Central memory CD4-positive, alpha-beta T cell (primary cell): ENCODE data around the gene NHERF1.
A peak's percentile ranks its signal among the peaks of the same experiment; 100 is the strongest.

Source experiments
- DNase-seq: peaks from one replicate; pipeline ENCODE4 v3.0.0; 2022

NHERF1 gene

GRCh38 chr17:74769856-74770497, 21.5 kb downstream of the NHERF1 start:
- DNase-seq: no peak

- peak; percentile 76 for DNase-seq
Observed at GRCh38 chr17:74770498-74771318, 22.3 kb downstream of the NHERF1 start.

GRCh38 chr17:74771319-74771914, 23.0 kb downstream of the NHERF1 start:
- no peak for DNase-seq

GRCh38 chr17:74772053-74772452, 23.6 kb downstream of the NHERF1 start:
- DNase-seq: no peak

GRCh38 chr17:74773414-74773813, 25.0 kb downstream of the NHERF1 start:
- no peak for DNase-seq

DNA sequence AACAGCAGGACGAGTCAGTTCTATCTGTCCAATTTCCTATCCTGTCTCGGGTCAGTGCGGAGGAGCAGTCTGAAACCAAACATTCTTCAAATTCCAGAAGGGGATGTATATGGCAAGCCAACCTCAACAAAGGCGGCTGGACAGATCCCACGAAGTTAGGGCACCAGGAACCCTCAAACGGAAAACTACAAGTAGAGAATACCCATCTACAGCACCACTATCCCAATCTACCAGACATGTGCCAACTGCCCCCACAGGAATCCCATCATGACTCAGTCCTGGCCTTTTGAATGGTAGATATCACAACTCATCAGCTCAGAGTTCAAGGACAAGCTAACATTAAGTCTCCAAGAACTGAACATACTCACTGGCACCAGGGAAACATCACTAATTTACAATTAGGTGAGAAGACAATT, 25.5 kb downstream of the NHERF1 start:
- DNase-seq: no peak

- no peak for DNase-seq
Observed at GRCh38 chr17:74775409-74776043, 27.1 kb downstream of the NHERF1 start.

DNA sequence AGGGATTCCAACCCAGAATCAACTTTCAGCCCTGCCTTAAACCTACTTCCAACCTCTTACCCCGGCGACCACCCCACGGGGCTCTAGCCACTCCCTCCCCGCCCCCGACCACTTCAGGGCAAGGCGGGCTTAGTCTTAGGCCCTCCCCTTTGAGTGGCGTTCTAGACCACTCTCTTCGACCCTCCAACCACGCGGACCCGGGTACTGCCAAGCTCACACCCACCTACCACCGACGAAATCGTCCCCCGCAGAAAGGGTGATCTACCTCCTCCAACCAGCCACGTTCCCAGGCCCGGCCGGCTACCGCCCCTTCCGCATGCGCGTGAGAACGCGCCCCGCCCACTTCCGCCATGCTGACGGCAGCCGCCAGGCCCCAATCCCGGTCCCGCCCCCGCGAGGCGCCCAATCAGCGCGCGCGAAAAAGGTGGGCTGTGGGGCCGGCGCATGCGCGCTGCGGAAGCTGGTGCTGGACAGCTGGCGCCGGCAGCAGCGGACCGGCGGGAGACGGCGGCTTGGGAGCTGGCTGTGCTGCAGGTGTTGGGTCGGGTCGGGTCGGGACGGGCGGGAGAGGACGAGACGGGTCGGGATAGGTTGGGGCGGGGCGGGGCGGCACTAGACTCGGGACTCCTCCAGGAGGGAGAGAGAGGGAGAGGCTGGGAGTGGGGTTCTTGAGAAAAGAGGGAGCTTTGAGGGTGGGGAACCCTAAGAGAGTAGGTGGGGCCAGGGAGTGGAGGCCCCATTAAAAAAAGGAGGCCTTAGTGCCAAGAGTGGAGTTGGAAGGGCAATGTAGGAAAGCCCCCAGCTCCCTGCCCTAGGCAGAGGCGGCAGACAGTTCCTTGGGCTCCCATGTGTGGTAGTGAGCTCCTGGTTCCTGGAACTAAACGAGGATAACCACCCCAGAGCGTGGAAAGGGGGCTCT, 27.9 kb downstream of the NHERF1 start, which contains the start of gene NAT9:
TSS of gene NAT9 (minus strand) at position 302 of the 919 bp plus-strand sequence. CDS start 647 bp downstream, outside the sequence.
- DNase-seq: peak; percentile 97

DNA sequence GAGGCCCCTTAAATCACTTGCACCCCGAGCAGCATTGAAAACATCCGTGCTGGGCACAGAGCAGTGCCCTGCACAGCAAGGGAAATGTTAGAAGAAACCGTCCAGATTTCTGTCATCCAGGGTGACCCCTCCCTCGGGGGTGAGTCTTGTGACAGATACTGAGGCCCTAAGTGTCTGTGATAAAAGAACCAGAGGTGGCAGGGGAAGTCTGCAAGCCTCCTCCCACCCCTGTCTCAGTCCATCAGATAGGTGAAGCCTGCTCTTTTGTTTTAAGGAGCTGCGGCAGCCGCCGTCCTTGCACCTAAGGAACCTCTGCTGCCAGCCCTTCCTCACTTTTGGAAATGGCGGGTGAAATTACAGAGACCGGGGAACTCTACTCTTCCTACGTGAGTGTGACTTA, 28.6 kb downstream of the NHERF1 start:
- DNase-seq: no peak

DNA sequence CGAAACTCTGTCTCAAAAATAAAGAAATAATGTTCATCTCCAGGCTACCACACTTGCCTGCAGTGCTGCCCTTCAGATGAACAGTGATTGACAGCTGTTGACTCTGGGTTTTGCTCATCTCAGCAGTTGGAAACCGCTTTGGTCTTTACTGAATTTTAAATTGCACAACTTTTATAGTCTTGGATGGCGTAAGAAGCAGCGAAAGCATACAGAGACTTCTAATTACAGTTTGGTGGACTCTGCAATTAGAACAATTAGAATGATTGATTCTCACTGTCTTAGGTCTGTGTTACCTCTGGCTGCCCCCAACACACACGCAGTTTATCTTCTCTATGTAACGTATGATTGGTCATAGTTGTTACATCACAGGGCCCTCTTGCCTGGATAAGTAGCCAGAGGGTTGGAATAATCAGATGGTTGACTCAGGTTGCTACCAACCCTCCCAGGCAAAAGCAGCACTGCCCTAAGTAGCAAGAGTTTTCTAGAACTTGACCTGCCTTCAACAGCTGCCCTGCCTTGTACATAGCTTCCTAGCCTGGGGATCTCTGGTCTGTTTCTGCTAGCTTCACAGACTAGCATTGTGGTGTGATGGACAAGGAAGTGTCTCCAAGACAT, 29.6 kb downstream of the NHERF1 start:
- DNase-seq: no peak

DNA sequence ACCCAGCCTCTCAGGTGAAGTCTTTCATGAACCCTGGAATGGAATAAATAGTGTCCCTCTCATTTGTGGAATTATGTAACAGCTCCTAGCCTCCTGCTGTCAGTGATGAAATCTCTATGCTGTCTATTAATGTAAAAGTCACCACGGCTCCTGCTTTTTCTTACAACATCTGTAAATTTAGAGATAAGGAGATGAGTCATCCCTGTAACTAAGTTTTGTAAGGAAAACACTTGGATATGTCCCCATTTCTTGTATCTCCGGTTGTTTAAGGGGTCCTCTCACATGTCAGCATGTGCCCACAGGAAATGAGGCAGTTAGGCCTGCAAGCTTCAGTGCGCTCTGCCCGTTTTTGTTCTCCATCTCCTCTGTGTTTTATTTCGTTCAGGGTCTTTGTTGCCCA, 30.5 kb downstream of the NHERF1 start:
- no peak for DNase-seq

GRCh38 chr17:74779501-74779900, 31.1 kb downstream of the NHERF1 start:
- DNase-seq: no peak

- peak; percentile 85 for DNase-seq
Observed at GRCh38 chr17:74779948-74780400, 31.5 kb downstream of the NHERF1 start.

- DNase-seq: no peak
Observed at GRCh38 chr17:74780443-74781238, 32.2 kb downstream of the NHERF1 start.

- no peak for DNase-seq
Observed at GRCh38 chr17:74782571-74782970, 34.1 kb downstream of the NHERF1 start.

- DNase-seq: no peak
Observed at GRCh38 chr17:74784125-74784810, 35.8 kb downstream of the NHERF1 start.

DNA sequence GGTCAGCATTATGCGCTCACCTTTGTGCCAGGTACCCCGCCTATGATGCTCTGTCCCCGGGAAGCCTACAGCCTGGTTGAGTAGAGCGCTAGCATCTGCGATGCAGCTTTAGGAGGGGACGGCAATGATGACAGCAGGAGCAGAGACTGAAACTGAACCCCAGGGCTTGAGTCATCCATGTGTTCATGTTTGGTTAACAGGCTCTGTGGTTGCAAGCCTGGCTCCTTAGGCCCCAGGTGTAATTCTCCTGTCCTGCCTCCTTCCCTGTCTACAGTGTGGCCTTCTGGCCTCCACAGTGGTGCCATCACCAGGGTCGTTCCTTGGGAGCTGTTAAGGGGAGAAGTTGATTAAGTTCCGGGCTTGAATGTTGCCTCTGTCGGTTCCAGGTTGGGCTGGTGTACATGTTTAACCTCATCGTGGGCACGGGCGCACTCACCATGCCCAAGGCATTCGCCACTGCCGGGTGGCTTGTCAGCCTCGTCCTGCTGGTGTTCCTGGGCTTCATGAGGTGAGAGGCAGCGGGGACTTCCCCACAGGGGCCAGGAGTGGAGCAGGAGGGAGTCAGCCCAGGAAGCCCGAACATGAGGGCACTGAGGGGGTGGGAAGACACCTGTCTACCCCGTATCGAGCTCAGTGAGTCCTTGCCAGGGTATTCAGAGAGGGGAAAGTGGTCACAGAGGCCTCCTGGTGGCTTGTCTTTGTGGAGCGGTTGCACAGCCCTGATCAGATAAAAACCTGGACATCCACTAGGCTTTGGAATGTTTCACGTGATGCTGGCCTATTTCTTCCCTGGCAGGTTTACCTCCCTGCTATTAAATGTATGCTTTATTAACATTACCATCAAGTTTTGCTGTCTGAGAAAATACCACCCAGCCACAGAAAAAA, 36.9 kb downstream of the NHERF1 start:
- DNase-seq: no peak

GRCh38 chr17:74785981-74786360, 37.5 kb downstream of the NHERF1 start:
- DNase-seq: no peak

DNA sequence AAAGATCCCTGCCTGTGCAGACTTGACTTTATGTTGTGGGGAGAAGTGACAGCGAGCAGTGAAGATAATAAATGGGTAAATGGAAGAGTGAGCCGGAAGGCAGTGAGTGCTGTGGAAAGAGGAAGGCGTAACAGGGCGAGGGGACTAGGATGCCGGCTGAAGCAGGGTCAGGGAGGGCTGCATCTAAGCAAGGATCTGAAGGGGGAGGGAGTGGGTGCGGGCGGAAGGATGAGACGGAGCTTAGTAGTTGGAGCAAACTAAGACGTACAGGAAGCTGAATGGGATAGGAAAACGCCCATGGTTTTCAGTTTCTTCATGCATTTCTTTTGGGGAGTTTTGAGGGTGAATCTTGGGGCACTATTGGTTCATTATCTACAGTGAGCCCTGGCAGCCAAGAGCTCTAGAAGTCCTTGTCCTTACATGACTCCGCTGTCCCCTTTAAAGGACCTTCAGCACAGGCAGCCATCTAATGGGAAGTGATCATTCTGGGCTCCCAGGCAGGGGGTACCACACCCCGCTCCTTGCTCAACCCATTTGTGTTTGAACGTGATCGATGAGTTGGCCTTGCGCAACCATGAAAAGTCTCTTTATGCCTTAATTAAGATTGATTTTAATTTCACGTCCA, 38.1 kb downstream of the NHERF1 start:
- no peak for DNase-seq
